HG03045 (cell line): Measurements from ENCODE around the gene DHX40.
A peak's percentile ranks its signal among the peaks of the same experiment; 100 is the strongest.
"Not testable (repeated sequence)": the region's sequence is repeated elsewhere in the genome, so short reads cannot be mapped to it uniquely, and the experiment has no call there.

ENCODE experiments used
- ATAC-seq: cut with Tn5 transposase; IDR thresholded peaks from one replicate; pipeline ENCODE4 v1.9.1; 2021; ENCODE audit warnings: mild to moderate bottlenecking, moderate library complexity; ENCODE audit not compliant: unreplicated experiment

The DHX40 gene

GRCh38 chr17:59558953-59559352 is 6.5 kb upstream of the DHX40 start:
- no peak for ATAC-seq

- no peak for ATAC-seq
Measured at GRCh38 chr17:59561042-59561441, 4.4 kb upstream of the DHX40 start.

- peak; percentile 42 for ATAC-seq
Measured at GRCh38 chr17:59565959-59566324, 532 bp downstream of the DHX40 start.

DNA sequence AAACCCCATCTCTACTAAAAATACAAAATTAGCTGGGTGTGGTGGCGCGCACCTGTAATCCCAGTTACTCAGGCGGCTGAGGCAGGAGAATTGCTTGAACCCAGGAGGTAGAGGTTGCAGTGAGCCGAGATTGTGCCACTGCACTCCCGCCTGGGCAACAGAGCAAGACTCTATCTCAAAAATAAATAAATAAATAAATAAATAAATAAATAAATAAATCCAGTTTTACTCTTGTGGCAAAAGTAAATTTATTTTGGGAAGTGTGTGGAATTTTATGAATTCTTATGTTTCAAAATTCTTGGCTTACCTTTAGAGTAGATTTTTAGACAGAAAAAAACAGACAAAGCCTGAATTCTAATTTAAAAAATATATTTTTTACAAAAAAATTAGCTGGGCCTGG is 3.7 kb downstream of the DHX40 start:
- not testable (repeated sequence) for ATAC-seq

DNA sequence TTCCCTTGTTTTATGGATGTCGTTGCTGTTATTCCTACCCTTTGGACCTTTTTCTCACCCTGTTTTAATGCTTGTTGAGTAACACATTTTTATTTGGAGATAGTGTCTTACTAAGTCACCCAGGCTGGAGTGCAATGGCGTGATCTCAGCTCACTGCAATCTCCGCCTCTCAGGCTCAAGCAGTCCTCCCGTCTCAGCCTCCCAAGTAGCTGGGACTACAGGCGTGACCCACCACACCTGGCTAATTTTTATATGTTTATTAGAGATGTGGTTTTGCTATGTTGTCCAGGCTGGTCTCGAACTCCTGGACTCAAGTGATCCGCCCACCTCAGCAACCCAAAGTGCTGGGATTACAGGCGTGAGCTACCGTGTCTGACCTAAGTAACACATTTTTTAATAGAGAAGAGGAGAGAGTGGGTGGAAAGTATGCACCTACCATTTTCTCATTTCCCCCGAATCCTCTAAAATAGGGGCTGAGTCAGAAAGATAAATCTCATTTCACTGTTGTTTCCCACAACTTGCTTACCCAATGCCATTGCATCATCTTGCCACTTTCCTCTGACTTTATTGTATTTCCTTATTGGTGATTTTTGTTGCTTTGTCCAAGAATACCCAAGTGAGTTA is 7.0 kb downstream of the DHX40 start:
- ATAC-seq = no peak

GRCh38 chr17:59584168-59584567 is 18.8 kb downstream of the DHX40 start:
- ATAC-seq = not testable (repeated sequence)

- no peak for ATAC-seq
Measured at GRCh38 chr17:59600169-59600568, 34.8 kb downstream of the DHX40 start.

- no peak for ATAC-seq
Measured at GRCh38 chr17:59601130-59601529, 35.7 kb downstream of the DHX40 start.

DNA sequence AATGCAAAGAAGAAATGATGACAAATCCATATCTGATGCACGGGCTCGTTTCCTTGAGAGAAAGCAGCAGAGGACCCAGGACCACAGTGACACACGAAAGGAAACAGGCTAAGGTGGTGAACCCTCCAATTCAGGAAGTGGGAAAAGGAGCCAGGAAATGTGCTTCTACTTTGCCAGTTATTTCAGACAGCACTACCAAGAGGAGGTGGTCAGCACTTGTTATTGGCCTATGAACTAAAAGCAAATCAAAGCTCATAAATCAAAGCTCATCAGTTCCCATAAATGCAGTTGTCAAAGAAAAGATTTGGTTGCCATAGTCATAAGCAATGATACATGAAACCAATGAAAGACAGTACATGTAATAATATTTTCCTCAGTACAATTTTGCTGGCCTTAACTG is 41.7 kb downstream of the DHX40 start:
- ATAC-seq = no peak

- ATAC-seq = no peak
Measured at GRCh38 chr17:59607817-59608403, 42.5 kb downstream of the DHX40 start.

GRCh38 chr17:59611503-59611902 is 46.1 kb downstream of the DHX40 start:
- ATAC-seq = no peak

- ATAC-seq = no peak
Measured at GRCh38 chr17:59616253-59616920, 51.0 kb downstream of the DHX40 start.

DNA sequence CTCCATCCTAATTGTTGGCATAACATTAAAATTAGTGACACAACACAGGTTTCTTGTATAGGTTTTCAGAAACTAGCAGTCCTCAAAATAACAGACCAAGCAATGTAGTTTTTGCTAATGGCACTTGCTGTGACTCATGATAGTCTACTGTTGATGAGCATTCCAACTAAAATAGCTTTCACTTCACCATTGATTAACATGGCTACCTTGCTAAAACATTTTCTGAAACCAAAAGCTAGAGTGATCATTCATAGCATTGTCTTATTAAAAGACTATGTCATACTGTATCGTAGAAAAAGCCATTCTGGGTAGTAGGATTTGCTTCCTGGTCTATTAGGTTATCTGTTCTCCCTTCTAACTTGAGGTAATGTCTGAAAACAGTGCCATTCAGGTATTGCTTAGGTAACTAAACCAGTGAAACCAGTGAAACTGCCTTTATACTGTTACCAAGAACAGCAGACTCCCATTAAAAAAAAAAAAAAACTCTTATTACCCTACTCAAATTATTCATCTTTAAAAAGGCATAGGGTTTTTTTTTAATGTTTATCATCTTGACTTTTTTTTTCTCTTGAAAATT is 51.8 kb downstream of the DHX40 start:
- no peak for ATAC-seq

- no peak for ATAC-seq
Measured at GRCh38 chr17:59619035-59619297, 53.6 kb downstream of the DHX40 start.

DNA sequence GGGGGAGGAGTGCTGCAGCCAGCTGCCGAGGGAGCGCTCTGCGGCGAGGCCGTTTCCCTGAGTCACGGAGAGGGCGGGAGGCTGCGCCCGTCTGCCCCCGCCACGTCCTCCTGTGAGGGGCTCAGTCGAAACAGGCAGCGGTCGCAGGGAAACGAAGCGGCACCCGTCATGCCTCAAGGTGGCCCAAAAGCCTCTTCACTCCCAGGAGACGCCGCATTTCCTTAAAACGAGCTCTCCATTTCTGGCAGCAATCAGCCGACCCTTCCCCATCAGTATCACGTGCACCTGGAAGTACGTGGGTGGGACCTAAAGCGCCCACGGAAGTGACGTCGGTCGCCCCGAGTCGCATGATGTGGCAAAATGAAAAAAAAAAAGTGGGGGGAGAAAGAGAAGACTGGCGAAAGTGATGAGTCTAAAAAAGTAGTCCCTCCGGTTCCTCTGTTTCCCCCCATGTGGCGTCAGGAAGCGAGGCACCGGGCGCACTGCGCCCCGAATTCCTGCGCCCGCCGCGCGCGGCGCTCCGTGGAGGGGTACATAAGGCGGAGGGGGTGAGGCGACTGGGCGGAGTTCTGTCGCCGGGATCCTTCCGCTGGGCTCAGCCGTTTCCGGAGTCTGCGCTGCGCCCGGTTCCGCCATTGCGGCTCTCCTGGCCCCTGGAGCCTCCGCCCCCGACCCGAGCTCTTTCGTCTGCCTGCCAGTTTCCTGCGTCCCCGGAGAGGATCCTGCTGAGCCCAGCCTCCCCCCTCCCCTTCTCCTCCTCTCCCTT is 54.1 kb downstream of the DHX40 start, which contains the start of gene CLTC:
Gene CLTC, plus strand, starts transcription at position 598 of the 766 bp plus-strand sequence. CDS start 237 bp downstream, outside the sequence.
- ATAC-seq = peak; percentile 73

- ATAC-seq = no peak
Measured at GRCh38 chr17:59620064-59620359, 54.6 kb downstream of the DHX40 start.

DNA sequence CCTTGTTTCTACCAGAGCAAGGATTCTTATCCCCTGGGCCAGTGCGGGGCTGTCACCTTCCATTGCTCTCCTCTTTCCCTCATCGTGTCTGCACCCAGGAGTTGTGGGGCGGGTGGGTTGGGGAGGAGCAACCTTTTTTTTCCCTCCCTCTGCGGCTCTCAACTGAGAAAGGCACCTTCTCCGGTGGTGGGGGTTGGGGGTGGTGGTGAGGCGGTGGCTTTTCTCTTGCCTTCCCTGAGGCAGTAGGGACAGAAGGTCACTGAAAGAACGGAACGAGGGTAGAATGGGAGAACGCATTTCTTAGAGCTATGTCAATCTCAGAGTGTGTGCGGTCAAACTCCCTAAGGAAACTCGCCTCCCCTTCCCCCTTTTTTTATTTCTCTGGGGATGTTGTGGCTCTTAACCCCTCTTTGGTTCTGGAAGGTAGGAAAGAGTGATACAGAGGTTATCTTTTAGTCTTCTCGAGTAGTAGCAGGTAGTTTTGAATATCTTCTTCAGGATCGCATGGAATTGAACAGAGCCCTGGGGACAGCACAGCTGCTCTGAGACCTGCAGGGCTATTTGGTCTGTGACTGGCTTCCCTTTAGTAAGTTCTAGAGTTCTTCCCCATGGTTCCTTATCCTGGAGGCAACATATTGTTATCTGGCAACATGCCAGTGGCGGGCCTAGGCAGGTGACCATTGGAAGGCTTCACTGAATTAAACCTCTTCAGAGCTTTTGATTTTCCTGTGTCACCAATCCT is 55.3 kb downstream of the DHX40 start:
- ATAC-seq = no peak

DNA sequence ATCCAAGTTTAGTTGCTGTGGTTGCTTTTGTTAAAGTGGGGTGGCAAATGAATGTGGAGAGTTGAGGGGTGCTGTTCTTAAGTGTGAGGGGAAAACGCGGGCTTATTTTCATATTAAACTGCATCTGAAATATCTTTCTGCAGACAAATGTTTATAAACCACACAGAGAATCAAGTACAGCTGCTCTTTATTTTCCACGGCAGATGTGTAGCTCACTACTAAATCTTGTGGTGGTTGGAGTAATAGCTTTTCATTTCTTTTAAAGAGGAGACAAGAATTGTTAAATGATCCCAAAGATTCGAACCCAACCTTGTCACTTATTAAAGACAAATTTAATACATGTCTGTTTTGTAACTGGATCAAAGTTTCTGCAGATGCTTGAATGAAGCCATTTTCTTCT is 56.4 kb downstream of the DHX40 start:
- no peak for ATAC-seq

DNA sequence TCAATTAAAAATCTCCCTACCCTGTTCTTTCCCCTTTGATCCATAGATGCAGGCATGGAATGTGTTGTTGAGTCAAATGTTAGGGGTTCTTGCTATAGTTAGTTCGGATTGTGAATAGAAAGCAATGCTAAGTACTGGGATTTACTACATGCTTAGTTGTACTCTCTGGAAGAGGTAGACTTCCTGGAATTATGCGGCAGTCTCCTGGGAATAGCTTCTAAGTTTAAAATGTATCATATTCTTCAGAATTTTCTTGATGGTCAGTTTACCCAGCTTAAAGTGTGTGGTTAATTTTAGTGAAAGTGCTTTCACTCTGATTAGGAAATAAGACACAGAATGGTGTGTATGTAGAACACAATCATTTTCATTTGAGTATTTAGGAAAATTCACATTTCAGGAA is 57.7 kb downstream of the DHX40 start:
- ATAC-seq = no peak

- ATAC-seq = no peak
Measured at GRCh38 chr17:59626756-59627155, 61.3 kb downstream of the DHX40 start.

- no peak for ATAC-seq
Measured at GRCh38 chr17:59627274-59627673, 61.9 kb downstream of the DHX40 start.
